HG02623 (cell line): Measurements from ENCODE around the gene CNIH4.
"Not testable (repeated sequence)": the region's sequence is repeated elsewhere in the genome, so short reads cannot be mapped to it uniquely, and the experiment has no call there.

Experiments
- ATAC-seq: cut with Tn5 transposase; IDR thresholded peaks from one replicate; pipeline ENCODE4 v1.9.1; 2021; ENCODE audit warnings: moderate library complexity; ENCODE audit not compliant: unreplicated experiment

The CNIH4 gene

GRCh38 chr1:224348137-224348536 lies 8.5 kb upstream of the CNIH4 start:
- no peak for ATAC-seq

- not testable (repeated sequence) for ATAC-seq
Measured at GRCh38 chr1:224349716-224350115, 7.0 kb upstream of the CNIH4 start.

- ATAC-seq = not testable (repeated sequence)
Measured at GRCh38 chr1:224352436-224353085, 4.1 kb upstream of the CNIH4 start.

GRCh38 chr1:224353975-224354925 lies 2.4 kb upstream of the CNIH4 start:
- no peak for ATAC-seq

- ATAC-seq = no peak
Measured at GRCh38 chr1:224357626-224358124, 996 bp downstream of the CNIH4 start.

- ATAC-seq = no peak
Measured at GRCh38 chr1:224358237-224358636, 1.6 kb downstream of the CNIH4 start.

GRCh38 chr1:224359207-224359606 lies 2.5 kb downstream of the CNIH4 start:
- ATAC-seq = no peak

GRCh38 chr1:224368409-224368808 lies 11.7 kb downstream of the CNIH4 start:
- ATAC-seq = no peak

GRCh38 chr1:224373008-224373590 lies 16.4 kb downstream of the CNIH4 start:
- no peak for ATAC-seq

- no peak for ATAC-seq
Measured at GRCh38 chr1:224375059-224375458, 18.4 kb downstream of the CNIH4 start.

GRCh38 chr1:224377676-224378006 lies 21.0 kb downstream of the CNIH4 start:
- ATAC-seq = peak; percentile 59

GRCh38 chr1:224378855-224379631 lies 22.4 kb downstream of the CNIH4 start:
- ATAC-seq = peak; percentile 29

GRCh38 chr1:224380003-224380402 lies 23.3 kb downstream of the CNIH4 start:
- ATAC-seq = peak; percentile 67

GRCh38 chr1:224381880-224382548 lies 25.3 kb downstream of the CNIH4 start:
- ATAC-seq = no peak

GRCh38 chr1:224383218-224383617 lies 26.5 kb downstream of the CNIH4 start:
- ATAC-seq = no peak

- no peak for ATAC-seq
Measured at GRCh38 chr1:224387302-224387912, 30.7 kb downstream of the CNIH4 start.

- ATAC-seq = no peak
Measured at GRCh38 chr1:224387943-224388342, 31.3 kb downstream of the CNIH4 start.

GRCh38 chr1:224390517-224390916 lies 33.8 kb downstream of the CNIH4 start:
- ATAC-seq = no peak

GRCh38 chr1:224392411-224393249 lies 36.0 kb downstream of the CNIH4 start:
- ATAC-seq = no peak
